ENCODE results near the gene SEMA6C. TPM values are rescaled to one million over a fixed set of nuclear protein-coding genes. Genes with fewer than 3 reads are reported as not detected.

The SEMA6C gene
- total and polyA plus RNA-seq, 2 of the 8 experiments (the other 6 are each of a cell fraction or from before 2014, with no cell fraction given): 12.2 to 15.7 TPM

- H3K79me1 ChIP-seq (ENCODE audit: low read depth, low read length): no peaks in the 10 kb centered on the region
- no peak overlapping the region for H4K5ac ChIP-seq (ENCODE audit: insufficient read length, low read depth, low read length)
- DNase-seq (ENCODE audit: low read depth in 1 of 2, low spot score in 2 of 2) (no peak), FAIRE-seq (no peak)
- H3K9me3 ChIP-seq (ENCODE audit: insufficient read depth in 2 of 2, low read depth in 1 of 2, low read length in 1 of 2): no peaks in the 10 kb centered on the region
- ChIA-PET CTCF (ENCODE audit: partially characterized antibody) (interaction anchor here (0.5 to 11.8 kb wide), 27 partner anchors 9 to 819 kb away, joined by 3 to 285 read pairs (median 4); partner anchors contain the start of genes C1orf56, GABPB2, MINDY1 and PI4KB), POLR2A (ENCODE audit: partially characterized antibody) (interaction anchor here (0.6 to 2.0 kb wide), 6 partner anchors 8 to 59 kb away, joined by 3 to 6 read pairs (median 4); partner anchors contain the start of gene SEMA6C)
- H2BK20ac ChIP-seq (ENCODE audit: low read length): no peak overlapping the region
- H3K56ac ChIP-seq (replicated peaks; ENCODE audit: insufficient read length, low read depth, low read length): no peak overlapping the region
- no peak overlapping the region for H2AK5ac ChIP-seq (ENCODE audit: low read depth, low read length)
- H3K4me3 ChIP-seq (ENCODE audit: extremely low read depth in 1 of 4, insufficient read depth in 2 of 4, low read depth in 3 of 4, low read length in 4 of 4): no peak overlapping the region
- 84% methylated on average over 6 of the region's 6 CpGs; no CpG with 5 or more reads in 1 of the 2 experiments for WGBS, 2 experiments (ENCODE audit: extremely low coverage in 1 of 2, insufficient coverage in 1 of 2, insufficient read length in 1 of 2, insufficient replicate concordance in 2 of 2, low coverage in 1 of 2, low lambda C conversion rate in 2 of 2, missing lambda C conversion rate in 1 of 2)
- H2AFZ ChIP-seq (ENCODE audit: low read length): no peak overlapping the region
- no peaks in the 10 kb centered on the region for H4K20me1 ChIP-seq (replicated peaks in 1 of 2; ENCODE audit: control insufficient read depth in 1 of 2, insufficient read depth in 2 of 2, low read length in 2 of 2)
- no peak overlapping the region for H3K27ac ChIP-seq (ENCODE audit: low read depth, low read length)
- H2BK15ac ChIP-seq (ENCODE audit: low read length): no peak overlapping the region
- H2BK5ac ChIP-seq (ENCODE audit: low read depth, low read length): no peak overlapping the region
- H3K36me3 ChIP-seq (ENCODE audit: control insufficient read depth in 2 of 4, insufficient read depth in 4 of 4, low read length in 3 of 4): peaks cover 0 to 18% (median 6%) of the 10 kb centered on the region in 4 experiments; a peak in 4 of 8 replicates
- H3K4me2 ChIP-seq (ENCODE audit: insufficient read depth in 1 of 2, low read depth in 2 of 2, low read length in 2 of 2): no peak overlapping the region
- H3K9ac ChIP-seq (replicated peaks in 1 of 4; ENCODE audit: extremely low read depth in 1 of 4, low read depth in 3 of 4, low read length in 3 of 4): no peak overlapping the region
- no peaks in the 10 kb centered on the region for H3K23me2 ChIP-seq (ENCODE audit: low read depth, low read length)
- no peak overlapping the region for H2BK12ac ChIP-seq (ENCODE audit: low read depth, low read length)
- no peak overlapping the region for H4K8ac ChIP-seq (ENCODE audit: extremely low read depth, insufficient read depth, low read length)
- H3K18ac ChIP-seq (ENCODE audit: extremely low read depth, low read length): no peak overlapping the region
- no peak overlapping the region for H2BK120ac ChIP-seq (replicated peaks; ENCODE audit: low read depth, low read length)
- H3K79me2 ChIP-seq (ENCODE audit: control insufficient read depth in 1 of 2, insufficient read depth in 2 of 2, low read length in 2 of 2): no peaks in the 10 kb centered on the region
- H4K91ac ChIP-seq (replicated peaks; ENCODE audit: insufficient read length, low read length): no peak overlapping the region
- no peaks in the 10 kb centered on the region for H3K27me3 ChIP-seq (replicated peaks in 1 of 4; ENCODE audit: control insufficient read depth in 3 of 4, extremely low read depth in 1 of 4, insufficient read depth in 3 of 4, low read length in 3 of 4)
- H3K23ac ChIP-seq (ENCODE audit: insufficient read length): no peak overlapping the region
- no peak overlapping the region for H3K14ac ChIP-seq (ENCODE audit: insufficient read length)
- no peaks in the 10 kb centered on the region for H3K4me1 ChIP-seq (replicated peaks in 1 of 4; ENCODE audit: control insufficient read depth in 3 of 4, insufficient read depth in 4 of 4, low read length in 3 of 4)
- H3K4ac ChIP-seq (replicated peaks; ENCODE audit: insufficient read length, low read depth, low read length): no peak overlapping the region
- TF ChIP-seq TEAD4 (IDR thresholded peaks at IDR 0.05; ENCODE audit: low read depth, low read length) (no peak), CHD2 (IDR thresholded peaks at IDR 0.05; ENCODE audit: low read length) (no peak), CBX8 (IDR thresholded peaks at IDR 0.05; ENCODE audit: borderline replicate concordance, low read depth, low read length) (no peak), MAFK (IDR thresholded peaks at IDR 0.05; ENCODE audit: low read depth, low read length) (no peak), RXRA (IDR thresholded peaks at IDR 0.05; ENCODE audit: insufficient read depth, low read depth, low read length) (no peak), HDAC6 (IDR thresholded peaks at IDR 0.05; ENCODE audit: low read depth, low read length) (no peak), GABPA (IDR thresholded peaks at IDR 0.05; ENCODE audit: borderline replicate concordance, insufficient read depth, low read length) (no peak), POLR2A (IDR thresholded peaks at IDR 0.05; ENCODE audit: control extremely low read depth in 1 of 2, low read depth in 2 of 2, low read length in 2 of 2) (no peak), JUND (IDR thresholded peaks at IDR 0.05; ENCODE audit: low read length) (no peak), HDAC2 (IDR thresholded peaks at IDR 0.05; ENCODE audit: borderline replicate concordance in 1 of 2, low read depth in 2 of 2, low read length in 2 of 2) (no peak), EZH2 (IDR thresholded peaks at IDR 0.05; ENCODE audit: low read depth, low read length, severe bottlenecking) (no peak), ASH2L (IDR thresholded peaks at IDR 0.05; ENCODE audit: low read length) (no peak), BRCA1 (IDR thresholded peaks at IDR 0.05; ENCODE audit: low read depth, low read length) (no peak)
- TF ChIP-seq, protein P1, sequence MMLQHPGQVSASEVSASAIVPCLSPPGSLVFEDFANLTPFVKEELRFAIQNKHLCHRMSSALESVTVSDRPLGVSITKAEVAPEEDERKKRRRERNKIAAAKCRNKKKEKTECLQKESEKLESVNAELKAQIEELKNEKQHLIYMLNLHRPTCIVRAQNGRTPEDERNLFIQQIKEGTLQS (IDR thresholded peaks at IDR 0.05; ENCODE audit: insufficient read depth, low read depth, low read length): no peak
Measured at GRCh38 chr1:151157067-151157531, 10.7 kb upstream of the SEMA6C start.
